Fibroblast of villous mesenchyme (primary cell): Measurements from ENCODE around the gene TMPRSS15. TPM values are rescaled to one million over a fixed set of nuclear protein-coding genes. Genes with fewer than 3 reads are reported as not detected.

Source experiments
- DNase-seq: peaks from one replicate; pipeline ENCODE4 v3.0.0-alpha.2; 2010; ENCODE audit warnings: low read depth
- H3K4me3 ChIP-seq: 2 replicates; pipeline ENCODE4 v1.5.1; 2011; ENCODE audit warnings: low read depth, mild to moderate bottlenecking, low read length
- total RNA-seq: library from RNA; depleted of rRNA; stranded (reverse); fragments of >200 nt; gene quantifications from 2 replicates; pipeline ENCODE4 v1.2.3, GENCODE V29; 2012
- TF ChIP-seq, protein P1 (sequence below): IDR thresholded peaks from 2 replicates; pipeline ENCODE4 v1.5.1; 2012; ENCODE audit warnings: low read depth, mild to moderate bottlenecking, low read length; ENCODE audit not compliant: insufficient read depth

TMPRSS15 gene
- total RNA-seq, 1 donor: not detected

DNA sequence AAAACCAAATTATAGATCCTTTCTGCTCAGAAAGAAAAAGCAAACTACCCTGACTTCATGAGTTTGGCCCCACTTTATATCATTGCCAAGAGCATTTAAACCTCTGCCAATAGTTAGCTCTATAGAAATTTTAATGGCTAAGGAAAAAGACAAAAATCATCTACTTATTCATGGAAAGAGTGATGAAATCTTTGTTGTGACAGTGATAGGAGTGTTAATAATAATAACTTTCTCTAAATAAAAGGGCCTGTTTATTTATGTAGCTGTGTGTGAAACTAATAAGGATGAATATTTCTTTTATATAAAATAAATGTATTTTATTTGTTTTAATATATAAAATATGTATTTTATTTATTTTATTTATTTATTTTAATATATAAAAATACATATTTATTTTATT is 152.5 kb downstream of the TMPRSS15 start:
- H3K4me3 ChIP-seq: no peak overlapping the region
- no peak for DNase-seq
- TF ChIP-seq, protein P1, sequence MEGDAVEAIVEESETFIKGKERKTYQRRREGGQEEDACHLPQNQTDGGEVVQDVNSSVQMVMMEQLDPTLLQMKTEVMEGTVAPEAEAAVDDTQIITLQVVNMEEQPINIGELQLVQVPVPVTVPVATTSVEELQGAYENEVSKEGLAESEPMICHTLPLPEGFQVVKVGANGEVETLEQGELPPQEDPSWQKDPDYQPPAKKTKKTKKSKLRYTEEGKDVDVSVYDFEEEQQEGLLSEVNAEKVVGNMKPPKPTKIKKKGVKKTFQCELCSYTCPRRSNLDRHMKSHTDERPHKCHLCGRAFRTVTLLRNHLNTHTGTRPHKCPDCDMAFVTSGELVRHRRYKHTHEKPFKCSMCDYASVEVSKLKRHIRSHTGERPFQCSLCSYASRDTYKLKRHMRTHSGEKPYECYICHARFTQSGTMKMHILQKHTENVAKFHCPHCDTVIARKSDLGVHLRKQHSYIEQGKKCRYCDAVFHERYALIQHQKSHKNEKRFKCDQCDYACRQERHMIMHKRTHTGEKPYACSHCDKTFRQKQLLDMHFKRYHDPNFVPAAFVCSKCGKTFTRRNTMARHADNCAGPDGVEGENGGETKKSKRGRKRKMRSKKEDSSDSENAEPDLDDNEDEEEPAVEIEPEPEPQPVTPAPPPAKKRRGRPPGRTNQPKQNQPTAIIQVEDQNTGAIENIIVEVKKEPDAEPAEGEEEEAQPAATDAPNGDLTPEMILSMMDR: no peak

DNA sequence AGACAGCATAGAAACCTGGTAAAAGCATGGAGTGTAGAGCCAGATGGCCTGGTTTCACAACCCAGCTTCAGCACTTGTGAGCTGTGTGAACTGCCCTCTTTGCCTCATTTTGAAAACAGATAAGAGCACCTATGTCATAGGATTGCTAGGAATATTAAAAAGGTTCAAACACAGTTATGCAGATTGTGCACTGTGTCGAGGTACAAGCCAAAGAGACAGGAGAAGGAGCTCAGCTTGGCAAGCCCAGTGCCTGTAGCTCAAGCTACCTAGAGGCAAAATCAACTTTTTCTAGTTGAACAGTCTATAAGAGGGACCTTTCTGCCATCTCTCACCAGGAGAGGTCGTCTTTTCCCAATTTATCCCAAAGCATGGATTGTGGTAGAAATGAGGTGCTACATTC is 153.9 kb downstream of the TMPRSS15 start:
- TF ChIP-seq, protein P1: no peak
- no peak for DNase-seq
- H3K4me3 ChIP-seq: no peak overlapping the region

DNA sequence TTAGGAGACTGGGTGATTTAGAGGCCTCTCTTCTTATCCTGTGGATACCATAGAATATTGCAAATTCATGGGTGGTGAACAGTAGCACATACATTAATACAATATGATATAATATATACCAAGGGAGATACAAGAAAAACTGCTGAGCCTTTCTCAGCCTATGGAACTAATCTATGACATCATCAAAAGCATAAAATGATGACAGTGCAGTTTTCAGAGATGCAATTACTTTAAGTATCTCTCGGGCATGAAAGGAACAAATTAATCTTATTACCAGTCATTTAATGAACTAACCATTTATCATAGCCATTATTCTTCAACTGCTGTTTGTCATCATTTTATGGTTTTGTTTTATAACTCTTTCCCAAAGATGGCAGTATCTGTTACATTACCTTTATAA is 155.4 kb downstream of the TMPRSS15 start:
- TF ChIP-seq, protein P1: no peak
- DNase-seq: no peak
- no peak overlapping the region for H3K4me3 ChIP-seq

DNA sequence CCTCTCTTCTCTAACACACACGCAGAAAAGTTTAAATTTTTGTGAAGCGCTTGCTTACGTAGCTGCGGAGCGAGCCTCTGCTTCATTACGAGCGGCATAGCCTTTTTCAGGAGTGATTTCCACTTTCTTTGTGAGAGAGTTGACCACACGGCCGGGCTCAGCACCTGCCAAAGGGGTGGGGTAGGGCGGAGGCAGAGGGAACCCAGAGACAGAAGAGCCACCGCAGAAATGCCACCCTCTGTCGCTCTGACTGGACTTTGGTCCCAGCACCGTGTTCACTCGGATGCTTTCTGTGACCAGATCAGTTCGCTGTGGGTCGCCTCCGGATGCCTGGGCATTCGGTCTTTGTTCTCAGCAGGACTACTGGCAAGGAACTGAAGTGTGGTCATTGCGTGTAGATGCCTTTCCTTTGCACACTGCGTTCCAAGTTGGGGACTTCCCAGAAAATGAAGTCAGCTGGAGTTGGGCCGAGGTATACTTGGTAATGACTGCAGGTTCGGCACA is 158.1 kb downstream of the TMPRSS15 start:
- TF ChIP-seq, protein P1: no peak
- H3K4me3 ChIP-seq: no peak overlapping the region
- no peak for DNase-seq

DNA sequence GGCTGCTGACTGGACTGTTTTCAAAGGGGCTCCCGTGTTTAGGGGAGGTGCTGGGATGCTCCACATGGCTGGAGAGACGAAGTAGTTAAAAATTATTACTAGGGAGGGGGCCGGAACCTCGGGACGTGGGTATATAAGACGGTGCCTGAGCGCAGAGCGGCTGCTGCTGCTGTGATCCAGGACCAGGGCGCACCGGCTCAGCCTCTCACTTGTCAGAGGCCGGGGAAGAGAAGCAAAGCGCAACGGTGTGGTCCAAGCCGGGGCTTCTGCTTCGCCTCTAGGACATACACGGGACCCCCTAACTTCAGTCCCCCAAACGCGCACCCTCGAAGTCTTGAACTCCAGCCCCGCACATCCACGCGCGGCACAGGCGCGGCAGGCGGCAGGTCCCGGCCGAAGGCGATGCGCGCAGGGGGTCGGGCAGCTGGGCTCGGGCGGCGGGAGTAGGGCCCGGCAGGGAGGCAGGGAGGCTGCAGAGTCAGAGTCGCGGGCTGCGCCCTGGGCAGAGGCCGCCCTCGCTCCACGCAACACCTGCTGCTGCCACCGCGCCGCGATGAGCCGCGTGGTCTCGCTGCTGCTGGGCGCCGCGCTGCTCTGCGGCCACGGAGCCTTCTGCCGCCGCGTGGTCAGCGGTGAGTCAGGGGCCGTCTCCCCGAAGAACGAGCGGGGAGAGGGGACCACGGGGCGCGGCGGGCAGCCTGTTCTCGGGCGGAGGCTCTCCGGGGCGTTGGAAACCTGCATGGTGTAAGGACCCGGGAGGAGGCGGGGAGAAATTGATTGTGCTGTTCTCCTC is 158.7 kb downstream of the TMPRSS15 start, which contains the start of gene CHODL:
CHODL (plus strand) TSS at position 163 of the 793 bp plus-strand sequence; CDS start at position 554, 391 bp downstream.
- TF ChIP-seq, protein P1: no peak
- no peak within 1 kb of the TSS for H3K4me3 ChIP-seq
- DNase-seq: no peak

DNA sequence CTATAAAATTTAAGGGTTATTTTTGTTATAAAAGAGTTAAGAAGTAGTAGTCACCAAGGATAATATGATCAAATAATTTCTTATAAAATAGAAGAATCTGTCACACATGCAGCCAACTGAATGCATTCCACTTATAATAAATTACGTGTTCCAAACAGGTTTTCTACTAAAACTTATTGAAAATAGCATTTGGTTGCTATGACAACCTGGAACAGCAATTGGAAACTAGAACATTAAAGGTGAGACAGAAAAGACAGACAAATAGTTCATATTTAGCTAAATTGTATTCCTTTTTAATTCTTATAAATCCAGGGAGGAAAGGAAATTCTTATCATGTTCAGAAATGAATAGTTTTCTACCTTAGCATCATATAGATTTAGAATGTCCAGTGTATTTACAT is 168.0 kb downstream of the TMPRSS15 start:
- no peak overlapping the region for H3K4me3 ChIP-seq
- DNase-seq: no peak
- TF ChIP-seq, protein P1: no peak
